ENCODE data around the gene TOM1L2. TPM values are rescaled to one million over a fixed set of nuclear protein-coding genes. Genes with fewer than 3 reads are reported as not detected.

The TOM1L2 gene
- total RNA-seq, 3 donors from 2014 or later = 67.8 to 101 (median 87.7) TPM

DNA sequence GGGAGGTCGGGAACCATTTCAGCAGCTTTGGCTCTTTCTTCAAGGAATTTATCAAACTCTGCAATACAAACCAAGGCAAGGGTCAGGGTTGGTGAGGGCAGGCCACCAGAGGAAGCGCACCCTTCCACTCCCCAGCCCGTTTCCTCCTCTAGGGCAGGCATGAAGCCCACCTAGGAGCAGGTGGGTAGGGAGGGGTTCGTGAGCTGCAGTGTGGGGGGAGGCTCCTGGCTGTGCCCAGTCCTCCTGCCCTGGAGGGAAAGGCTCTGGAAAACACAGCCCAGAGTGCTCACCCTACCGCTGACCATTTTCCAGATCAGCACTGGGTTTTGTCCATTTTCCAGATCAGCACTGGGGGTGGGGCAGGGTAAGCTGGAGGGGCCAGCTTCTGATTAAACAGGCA is 124.5 kb downstream of the TOM1L2 start:
- intact Hi-C loops (cut with DNase I, micrococcal nuclease) = loop anchor here in 1 of 2 donors (10.0 kb wide), 1 partner anchor 163 kb away; the partner anchor contains the start of gene RAI1
- peaks cover 11% of the 10 kb centered on the region for H3K4me1 ChIP-seq (ENCODE audit: low read depth)
- TF ChIP-seq, protein P1, sequence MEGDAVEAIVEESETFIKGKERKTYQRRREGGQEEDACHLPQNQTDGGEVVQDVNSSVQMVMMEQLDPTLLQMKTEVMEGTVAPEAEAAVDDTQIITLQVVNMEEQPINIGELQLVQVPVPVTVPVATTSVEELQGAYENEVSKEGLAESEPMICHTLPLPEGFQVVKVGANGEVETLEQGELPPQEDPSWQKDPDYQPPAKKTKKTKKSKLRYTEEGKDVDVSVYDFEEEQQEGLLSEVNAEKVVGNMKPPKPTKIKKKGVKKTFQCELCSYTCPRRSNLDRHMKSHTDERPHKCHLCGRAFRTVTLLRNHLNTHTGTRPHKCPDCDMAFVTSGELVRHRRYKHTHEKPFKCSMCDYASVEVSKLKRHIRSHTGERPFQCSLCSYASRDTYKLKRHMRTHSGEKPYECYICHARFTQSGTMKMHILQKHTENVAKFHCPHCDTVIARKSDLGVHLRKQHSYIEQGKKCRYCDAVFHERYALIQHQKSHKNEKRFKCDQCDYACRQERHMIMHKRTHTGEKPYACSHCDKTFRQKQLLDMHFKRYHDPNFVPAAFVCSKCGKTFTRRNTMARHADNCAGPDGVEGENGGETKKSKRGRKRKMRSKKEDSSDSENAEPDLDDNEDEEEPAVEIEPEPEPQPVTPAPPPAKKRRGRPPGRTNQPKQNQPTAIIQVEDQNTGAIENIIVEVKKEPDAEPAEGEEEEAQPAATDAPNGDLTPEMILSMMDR (IDR thresholded peaks at IDR 0.05) = no peak

DNA sequence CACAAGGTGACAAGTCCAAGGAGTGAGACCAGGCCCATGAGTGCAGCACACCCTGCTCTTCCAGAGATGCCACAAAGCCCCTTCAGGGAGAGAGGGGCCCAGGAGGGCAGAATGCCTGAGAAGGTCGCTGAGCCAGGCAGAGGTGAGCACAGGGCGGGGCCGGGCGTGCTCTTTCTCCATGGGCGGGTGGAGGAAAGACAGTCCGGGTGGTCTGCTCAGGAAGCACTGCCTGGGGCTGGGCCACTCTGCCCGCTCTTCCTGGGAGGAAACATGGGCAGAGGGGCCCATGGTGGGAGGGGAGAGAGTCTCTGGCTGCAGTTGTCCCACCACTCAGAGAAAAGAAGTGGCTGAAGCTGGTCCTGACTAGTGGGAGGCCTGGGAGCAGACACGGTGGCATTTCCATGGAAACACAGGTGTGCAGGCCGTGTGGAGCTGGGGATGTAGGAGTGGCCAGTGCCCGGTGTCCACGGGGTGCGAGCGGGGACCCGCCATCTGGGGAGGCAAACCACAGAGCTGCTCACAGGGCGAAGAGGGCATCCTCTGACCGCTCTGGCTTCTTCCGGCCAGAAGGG is 125.0 kb downstream of the TOM1L2 start:
- TF ChIP-seq, protein P1 (IDR thresholded peaks at IDR 0.05) = no peak
- H3K4me1 ChIP-seq (ENCODE audit: low read depth) = peaks cover 11% of the 10 kb centered on the region
- no peaks in the 10 kb centered on the region for H3K9me3 ChIP-seq
- H3K4me3 ChIP-seq = no peak overlapping the region
- intact Hi-C loops (cut with DNase I, micrococcal nuclease) = loop anchor here in 1 of 2 donors (10.0 kb wide), 1 partner anchor 162 kb away; the partner anchor contains the start of gene RAI1
- DNase-seq (peak in 1 of 3 donors; percentile 13), ATAC-seq (no peak)
- no peaks in the 10 kb centered on the region for H3K36me3 ChIP-seq (ENCODE audit: low read depth)

More for the DNA sequence above, 124.5 kb downstream of the TOM1L2 start:
- DNase-seq = no peak
- Histone ChIP-seq H3K9me3 (no peaks in the 10 kb centered on the region), H3K36me3 (ENCODE audit: low read depth) (no peaks in the 10 kb centered on the region), H3K4me3 (no peak overlapping the region)
- ATAC-seq = no peak

GRCh38 chr17:17846645-17847044 is 125.6 kb downstream of the TOM1L2 start:
- ATAC-seq = no peak
- peaks cover 12% of the 10 kb centered on the region for H3K4me1 ChIP-seq (ENCODE audit: low read depth)
- H3K36me3 ChIP-seq (ENCODE audit: low read depth) = no peaks in the 10 kb centered on the region
- peak in 1 of 3 donors; percentile 5 for DNase-seq
- intact Hi-C loops (cut with DNase I, micrococcal nuclease) = loop anchor here in 1 of 2 donors (10.0 kb wide), 1 partner anchor 162 kb away; the partner anchor contains the start of gene RAI1
- TF ChIP-seq, protein P1 (IDR thresholded peaks at IDR 0.05) = no peak
- no peaks in the 10 kb centered on the region for H3K9me3 ChIP-seq
- H3K4me3 ChIP-seq = no peak overlapping the region

GRCh38 chr17:17846003-17846402 is 126.2 kb downstream of the TOM1L2 start:
- DNase-seq (no peak), ATAC-seq (no peak)
- intact Hi-C loops (cut with DNase I, micrococcal nuclease) = loop anchor here in 1 of 2 donors (10.0 kb wide), 1 partner anchor 161 kb away; the partner anchor contains the start of gene RAI1
- peaks cover 19% of the 10 kb centered on the region for H3K4me1 ChIP-seq (ENCODE audit: low read depth)
- H3K36me3 ChIP-seq (ENCODE audit: low read depth) = no peaks in the 10 kb centered on the region
- H3K9me3 ChIP-seq = no peaks in the 10 kb centered on the region
- no peak overlapping the region for H3K4me3 ChIP-seq
- TF ChIP-seq, protein P1 (IDR thresholded peaks at IDR 0.05) = no peak

GRCh38 chr17:17845046-17845775 is 127.0 kb downstream of the TOM1L2 start:
- no peak for ATAC-seq
- Histone ChIP-seq H3K4me1 (ENCODE audit: low read depth) (peaks cover 27% of the 10 kb centered on the region), H3K4me3 (no peak overlapping the region), H3K36me3 (ENCODE audit: low read depth) (no peaks in the 10 kb centered on the region), H3K9me3 (no peaks in the 10 kb centered on the region)
- intact Hi-C loops (cut with DNase I, micrococcal nuclease) = loop anchor here in 1 of 2 donors (10.0 kb wide), 1 partner anchor 160 kb away; the partner anchor contains the start of gene RAI1
- peak in 2 of 3 donors; percentile 8 to 52 for DNase-seq
- TF ChIP-seq, protein P1 (IDR thresholded peaks at IDR 0.05) = no peak

Data from mucosa of descending colon (tissue), 3 donors.